ENCODE results near the gene AGTPBP1.

AGTPBP1 gene

DNA sequence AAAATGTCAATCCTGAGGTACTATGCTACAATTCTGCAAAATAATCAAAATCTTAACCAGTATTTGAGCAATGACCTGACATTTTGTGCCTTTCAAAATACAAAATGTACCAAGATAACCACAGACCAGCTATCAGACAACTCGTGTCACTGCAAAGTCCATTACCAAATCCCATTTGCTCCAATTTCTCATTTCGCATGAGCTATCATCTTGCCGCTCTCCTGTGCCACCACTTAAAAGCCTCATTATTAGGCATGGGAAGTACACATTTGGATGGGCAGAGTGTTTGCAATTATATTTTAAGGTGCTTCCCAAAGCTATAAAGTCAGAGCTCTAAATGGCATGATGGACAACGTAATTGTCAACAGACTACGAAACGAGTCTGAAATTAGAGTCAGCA is 205.2 kb downstream of the AGTPBP1 start:
- DNase-seq (ENCODE audit: low spot score) = no peak

DNA sequence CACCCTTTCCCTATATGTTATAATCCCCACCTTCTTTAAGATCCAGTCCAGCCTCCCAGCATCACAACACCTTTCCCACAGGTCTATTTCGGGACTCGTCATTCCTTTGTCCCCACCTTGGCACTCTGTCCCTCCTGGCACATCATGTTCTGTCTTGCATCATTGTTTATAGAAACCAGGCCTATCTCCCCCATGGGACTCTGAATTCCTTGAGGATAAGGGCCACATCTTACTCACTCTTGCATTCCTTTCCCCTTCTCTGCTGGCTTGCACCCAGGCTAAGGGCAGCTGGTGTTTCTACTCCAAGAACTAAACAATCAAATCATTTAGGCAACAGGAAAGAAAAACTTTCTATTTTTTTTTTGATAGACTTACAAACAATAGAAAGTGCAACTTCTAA is 205.7 kb downstream of the AGTPBP1 start:
- no peak for DNase-seq (ENCODE audit: low spot score)

DNA sequence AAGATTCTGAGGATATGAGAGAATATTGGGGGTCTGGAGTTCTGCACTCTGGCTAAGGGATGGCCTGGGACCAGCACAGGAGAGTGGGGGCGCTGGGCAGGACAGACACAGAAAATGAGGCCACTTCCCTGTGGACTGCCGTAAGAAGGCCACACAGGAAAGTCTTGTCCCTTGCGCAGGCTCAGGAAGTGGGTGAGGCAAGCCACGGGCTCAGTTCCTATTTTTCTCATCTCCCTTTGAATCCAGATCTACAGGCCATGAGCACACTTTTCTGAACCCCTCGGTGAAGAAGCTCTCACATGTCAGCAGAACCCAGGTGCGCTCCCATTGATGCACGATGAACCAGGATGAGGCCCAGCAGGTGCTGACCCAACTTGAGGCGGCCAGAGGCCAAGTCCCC is 207.4 kb downstream of the AGTPBP1 start:
- no peak for DNase-seq (ENCODE audit: low spot score)

DNA sequence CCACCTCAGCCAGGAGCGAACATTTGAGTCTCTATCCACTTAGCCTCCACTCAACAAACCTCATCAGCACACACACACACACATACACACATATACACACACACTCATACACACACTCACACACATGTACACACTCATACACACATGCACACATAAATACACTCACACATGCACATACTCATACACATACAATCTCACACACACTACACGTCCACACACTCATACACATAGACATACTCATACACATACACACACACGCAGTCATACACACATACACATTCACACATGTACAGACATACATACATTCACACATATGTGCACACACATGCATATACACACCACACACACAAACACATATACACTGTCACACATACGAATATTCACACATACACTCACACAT is 208.2 kb downstream of the AGTPBP1 start:
- no peak for DNase-seq (ENCODE audit: low spot score)

DNA sequence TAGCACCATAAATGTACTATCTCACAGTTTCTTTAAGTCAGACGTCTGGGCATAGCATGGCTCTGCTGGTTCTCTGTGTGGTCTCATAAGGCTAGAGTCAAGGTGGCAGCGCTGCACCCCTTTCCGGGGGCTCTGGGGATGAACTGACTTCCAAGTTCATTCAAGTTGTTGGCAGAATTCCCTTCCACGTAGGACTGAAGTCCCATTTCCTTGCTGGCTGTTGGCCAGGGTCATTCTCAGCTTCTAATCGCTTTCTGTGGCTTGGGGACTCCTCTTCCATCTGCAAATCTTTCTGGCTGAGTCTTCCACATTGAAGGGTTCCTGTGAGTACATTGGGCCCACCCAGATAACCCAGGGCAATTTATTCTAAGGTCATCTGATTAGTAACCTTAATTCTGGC is 211.0 kb downstream of the AGTPBP1 start:
- no peak for DNase-seq (ENCODE audit: low spot score)

DNA sequence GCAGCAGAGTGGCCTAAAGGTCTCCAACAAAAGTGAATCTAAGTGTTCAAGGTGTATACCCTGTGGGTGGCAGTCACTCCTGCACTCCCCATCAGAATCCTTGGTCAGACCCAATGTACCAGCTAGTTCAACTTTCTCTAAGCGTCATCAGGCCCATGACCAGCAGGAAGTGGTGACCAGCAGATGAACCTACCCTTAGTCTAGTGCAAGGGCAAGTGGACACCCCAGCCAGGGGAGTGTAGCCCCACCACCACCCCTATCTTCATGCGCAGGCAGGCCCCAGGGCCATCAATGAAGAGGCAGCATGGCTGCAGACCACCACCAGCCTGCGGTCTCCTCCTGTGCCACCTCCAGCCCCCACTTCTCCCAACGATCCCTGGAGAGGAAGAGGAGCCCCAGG is 213.1 kb downstream of the AGTPBP1 start:
- DNase-seq (ENCODE audit: low spot score) = no peak

DNA sequence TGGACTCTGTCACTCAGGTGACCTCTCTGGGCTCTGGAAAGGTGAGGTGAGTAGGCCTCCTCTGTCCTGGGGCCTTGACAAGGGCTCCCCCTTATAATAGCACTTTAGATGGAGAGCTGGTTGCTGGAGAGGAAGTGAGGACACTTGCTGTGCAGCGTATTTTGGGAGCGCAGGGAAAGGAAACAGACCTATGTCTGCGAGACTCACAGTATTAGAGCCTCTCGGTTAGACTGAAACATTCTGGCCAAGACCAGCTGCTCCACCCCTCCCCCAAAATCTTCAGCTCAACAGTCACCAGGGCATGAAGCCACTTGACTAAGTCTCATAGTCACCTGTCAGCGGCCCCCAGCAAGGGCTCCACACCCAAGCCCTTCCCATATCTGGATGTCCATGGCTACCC is 213.6 kb downstream of the AGTPBP1 start:
- DNase-seq (ENCODE audit: low spot score) = no peak

DNA sequence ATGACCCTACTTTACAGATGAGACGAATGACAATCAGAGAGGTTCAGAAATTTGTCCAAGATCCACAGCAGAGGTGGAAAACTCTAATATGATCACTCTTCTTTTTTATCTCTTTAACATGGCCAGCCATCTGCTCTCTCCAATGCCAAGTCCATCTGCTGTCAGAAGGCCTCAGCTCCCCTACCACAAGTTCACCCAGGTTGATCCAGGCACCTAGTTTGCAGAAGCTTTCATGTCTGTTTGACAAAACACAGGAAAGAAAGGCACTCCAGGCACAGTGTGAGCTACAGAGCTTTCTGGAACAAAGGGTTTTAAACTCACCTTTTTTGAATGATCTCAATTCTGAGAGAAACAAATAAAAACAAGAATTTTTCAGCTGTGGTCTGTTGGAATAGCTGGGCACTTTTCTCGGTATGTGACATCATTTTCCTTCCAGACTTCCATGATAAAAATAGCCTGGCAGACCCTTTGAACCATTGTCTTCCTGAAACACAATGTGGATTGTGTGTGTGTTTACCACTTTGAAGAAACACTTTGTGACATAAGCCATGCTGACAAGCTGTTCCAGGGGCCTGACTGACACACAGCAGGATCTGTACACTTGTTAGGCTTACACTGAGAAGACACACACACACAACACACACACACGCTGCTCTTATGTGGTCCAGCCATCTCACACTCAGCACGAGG is 214.3 kb downstream of the AGTPBP1 start:
- DNase-seq (ENCODE audit: low spot score) = no peak

DNA sequence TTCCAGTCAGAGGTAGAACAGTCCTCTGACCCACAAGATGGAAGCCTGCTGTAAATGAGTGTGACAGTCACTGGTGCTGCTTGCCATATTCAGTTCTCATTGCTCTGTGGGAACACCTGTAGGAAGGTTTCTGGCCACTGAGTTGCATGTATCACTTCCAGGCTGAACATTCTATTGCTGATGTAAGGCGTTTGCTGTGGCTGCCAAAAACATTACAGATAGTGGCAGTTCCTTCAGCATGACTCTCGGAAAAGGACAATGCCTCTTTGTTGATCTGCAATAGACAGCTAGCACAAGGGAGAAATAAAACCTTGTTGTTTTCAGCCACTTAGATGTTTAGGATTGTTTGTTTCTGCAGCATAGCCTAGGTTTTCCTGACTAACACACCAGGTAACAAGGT is 217.2 kb downstream of the AGTPBP1 start:
- no peak for DNase-seq (ENCODE audit: low spot score)

DNA sequence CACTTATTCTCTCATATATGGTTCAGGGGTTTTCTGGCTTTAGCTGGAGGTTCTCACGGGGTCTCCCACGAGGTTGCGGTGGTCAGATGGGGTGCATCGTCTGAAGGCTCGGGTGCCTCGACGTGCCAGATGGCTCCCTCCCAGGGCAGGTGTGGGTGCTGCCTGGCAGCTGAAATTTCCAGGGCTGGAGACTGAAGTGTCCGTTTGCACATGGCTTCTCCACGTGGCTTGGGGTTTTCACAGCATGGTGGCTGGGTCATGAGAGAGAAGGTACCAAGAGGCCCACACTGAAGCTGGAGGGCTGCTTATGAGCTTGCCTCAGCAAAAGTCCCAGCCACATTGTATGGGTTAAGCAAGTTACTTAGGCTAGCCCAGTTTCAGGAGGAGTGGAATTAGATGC is 218.6 kb downstream of the AGTPBP1 start:
- DNase-seq (ENCODE audit: low spot score) = no peak

DNA sequence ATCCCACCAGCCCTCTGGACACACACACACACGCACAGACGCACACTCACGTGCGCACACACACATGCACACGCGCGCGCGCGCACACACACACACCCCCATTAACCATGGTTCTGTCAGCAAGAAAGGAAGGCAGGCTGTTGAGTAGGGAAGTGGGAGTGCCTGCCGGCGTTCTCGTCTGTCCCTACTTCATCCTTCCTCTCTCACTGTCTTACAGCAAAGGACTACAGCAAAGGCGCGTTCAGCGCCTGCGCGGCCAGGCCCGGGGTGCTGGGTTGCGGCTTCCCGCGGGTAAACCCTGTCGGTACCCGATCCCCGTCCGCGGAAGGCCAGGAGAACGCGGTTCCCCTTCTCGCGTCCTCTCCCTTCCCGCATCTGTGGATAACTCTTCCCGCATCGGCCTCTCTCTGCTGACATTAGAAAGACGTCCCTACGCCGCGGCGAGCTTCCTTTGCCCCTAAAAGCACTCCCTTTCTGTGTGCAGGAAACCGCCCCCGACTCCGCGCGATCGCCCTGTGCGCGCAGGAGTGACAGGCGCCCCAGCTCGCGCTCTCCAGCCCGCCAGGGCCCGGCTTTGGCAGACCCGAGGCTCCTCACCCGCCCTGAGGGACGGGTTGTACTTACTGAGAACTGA is 219.2 kb downstream of the AGTPBP1 start:
- no peak for DNase-seq (ENCODE audit: low spot score)

DNA sequence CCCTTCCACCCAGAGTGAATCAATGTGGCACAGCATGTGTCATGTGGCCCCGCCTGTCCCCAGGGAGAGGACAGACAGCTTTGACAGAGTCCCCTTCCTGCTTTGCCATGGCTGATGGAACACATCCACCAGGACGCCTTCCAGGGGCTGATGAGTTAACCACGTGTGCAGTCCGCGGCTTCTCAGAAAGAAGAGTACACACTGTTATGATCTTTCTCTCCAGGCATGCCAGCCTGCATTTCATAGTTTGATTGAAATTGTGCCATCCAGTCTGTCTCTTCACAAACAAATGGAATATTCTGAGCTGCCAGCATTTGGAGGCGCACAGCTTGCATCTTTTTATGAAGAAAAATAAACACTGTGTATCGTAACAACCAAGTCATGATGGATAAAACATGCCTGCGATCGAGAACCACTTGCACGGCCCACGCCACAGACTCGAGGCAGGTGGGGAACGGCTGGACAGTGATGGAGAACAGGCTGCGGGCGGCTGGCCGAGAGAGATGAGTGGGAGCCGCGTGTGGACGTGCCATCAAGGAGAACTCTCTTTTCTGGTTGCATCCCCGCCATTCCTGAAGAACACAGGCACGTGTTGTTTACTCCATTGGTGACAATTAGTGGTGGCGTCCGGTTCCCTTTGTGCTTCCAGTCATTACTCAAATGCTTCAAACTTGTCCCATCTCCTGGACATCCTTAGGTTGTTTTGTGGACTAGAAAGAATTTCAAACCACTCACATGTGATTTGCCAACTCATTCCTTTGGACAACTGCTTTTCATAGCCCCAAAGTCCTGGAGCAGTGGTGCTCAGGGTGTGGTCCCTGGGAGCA is 220.2 kb downstream of the AGTPBP1 start:
- DNase-seq (ENCODE audit: low spot score) = no peak

DNA sequence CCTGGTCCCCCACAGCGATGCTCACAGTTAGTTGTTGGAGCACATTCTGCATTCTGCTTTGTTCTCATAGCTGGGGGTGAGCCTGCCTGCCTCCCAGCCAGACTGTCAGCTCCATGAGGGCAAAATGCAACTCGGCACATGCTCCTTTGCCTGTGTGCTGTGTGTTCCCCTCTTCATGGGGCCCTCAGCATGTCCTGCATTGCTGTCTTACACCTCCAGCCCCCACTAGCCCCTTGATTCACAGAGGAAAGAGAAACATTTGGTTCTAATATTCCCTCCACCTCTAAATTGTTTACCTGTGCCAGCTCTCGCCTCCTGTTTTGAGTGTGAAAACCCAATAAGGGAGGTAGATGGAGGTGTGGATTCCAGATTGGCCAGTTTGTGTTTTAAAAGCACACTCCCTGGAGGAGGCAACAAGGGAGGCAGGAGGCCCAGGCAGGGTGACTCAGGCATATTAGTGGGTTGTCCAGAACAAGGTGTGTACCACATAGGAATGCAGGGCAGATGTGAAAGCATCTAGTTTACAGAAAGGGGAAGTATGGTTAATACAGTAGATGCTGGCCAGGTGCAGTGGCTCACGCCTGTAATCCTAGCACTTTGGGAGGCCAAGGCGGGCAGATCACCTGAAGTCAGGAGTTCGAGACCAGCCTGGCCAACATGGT is 224.6 kb downstream of the AGTPBP1 start:
- DNase-seq (ENCODE audit: low spot score) = peak; percentile 94

DNA sequence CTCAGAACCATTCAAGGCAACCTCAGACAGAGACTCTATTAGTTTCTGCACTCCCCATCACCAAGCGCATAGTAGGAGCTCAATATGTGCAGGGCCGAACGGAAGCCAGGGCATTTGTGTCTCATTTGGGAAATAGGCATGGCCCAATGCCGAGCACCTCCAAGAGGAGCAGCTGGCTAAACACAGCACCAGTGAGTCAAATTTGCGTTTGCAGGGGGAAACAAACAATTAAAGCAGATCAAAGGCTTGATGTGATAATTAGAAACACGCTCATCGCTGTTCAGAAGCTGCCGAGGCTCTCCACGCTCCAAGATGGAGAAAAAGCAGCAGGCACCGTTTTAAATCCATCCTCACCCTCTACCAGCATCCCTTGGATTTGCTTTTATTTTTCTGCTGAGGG is 225.3 kb downstream of the AGTPBP1 start:
- DNase-seq (ENCODE audit: low spot score) = peak; percentile 62

DNA sequence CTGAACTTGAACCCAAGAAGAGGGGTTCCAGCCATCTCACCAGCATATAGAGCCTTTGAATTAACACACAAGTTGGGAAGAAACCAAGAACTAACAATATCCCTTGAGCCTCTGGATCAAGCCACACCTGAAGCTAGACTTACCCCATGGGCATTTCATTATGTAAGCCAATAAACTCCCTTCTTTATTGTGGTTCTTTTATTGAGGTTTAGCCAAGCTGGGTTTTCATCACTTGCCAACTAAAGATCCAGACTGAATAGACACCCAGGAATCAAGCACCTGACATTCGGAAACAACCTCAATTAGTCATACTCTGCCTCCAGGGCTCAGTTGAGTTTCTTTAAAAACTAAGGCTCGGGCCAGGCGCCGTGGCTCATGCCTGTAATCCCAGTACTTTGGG is 226.7 kb downstream of the AGTPBP1 start:
- DNase-seq (ENCODE audit: low spot score) = peak; percentile 56

DNA sequence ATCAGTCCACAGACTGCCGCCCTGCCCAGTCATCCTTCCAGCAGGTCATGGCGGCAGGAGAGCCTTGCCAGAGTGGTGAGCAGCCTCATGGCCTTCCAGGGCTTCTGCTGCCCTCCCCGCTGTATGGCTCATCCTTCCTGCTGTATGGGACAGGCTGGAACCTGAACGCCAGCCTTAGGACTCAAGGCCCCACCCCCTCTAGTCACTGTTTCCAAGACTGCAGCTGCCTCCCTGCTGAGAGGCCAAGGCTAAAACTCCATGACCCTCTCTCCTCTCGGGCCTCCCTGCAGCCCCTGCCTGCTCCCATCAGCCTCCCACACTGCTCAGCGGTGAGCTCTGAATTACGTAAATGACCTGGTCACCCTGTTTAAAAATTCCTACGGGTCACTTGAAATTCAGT is 227.5 kb downstream of the AGTPBP1 start:
- DNase-seq (ENCODE audit: low spot score) = no peak

DNA sequence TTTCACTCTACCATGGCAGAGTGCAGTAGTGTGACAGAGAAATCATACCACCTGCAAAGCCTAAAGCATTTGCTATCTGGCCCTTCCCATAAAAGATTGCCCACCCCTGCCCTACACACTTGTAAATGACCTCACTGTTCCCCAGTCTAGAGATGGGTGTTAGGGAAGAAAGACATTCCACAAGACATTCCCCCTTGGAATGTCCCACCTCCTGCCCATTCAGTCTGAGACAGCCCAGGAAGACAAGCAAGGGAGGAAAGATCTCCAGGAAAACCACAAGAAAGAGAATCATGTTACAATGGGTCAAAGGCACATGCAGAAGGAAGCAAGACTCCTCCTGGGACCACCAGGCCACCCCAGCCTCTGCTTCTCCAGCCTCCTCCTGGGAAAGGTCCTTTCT is 230.0 kb downstream of the AGTPBP1 start:
- peak; percentile 19 for DNase-seq (ENCODE audit: low spot score)

DNA sequence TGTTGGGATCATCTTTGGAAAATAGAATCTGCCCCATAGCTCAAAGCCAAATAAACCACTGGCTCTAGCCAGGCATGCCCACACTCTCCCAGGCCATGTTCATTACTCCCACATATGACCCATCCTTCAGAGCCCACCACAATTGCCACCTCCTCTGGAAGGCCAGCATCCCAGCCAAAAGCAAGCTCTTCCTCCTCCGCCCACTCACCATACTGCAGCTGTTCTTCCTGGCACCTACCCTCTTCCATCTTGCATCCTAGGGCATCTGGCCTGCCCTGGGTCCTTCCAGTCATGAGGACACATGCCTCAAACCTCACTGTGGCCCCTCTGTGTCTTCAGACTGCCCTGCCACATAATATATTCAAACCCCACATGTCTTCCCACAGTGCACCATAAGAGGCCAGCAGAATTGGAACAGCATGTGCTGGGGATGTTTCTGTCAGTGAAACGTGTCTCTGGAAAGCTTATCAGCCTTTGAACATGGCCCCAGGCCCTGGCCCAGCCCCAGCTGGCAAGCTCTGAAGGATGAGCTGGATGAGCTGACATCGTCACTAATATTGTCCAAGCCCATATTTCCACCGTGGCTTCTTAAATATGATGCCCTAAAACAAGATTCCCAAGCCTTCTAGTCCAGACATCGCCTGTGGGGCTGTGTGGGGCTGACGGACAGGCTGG is 230.8 kb downstream of the AGTPBP1 start:
- DNase-seq (ENCODE audit: low spot score) = no peak

DNA sequence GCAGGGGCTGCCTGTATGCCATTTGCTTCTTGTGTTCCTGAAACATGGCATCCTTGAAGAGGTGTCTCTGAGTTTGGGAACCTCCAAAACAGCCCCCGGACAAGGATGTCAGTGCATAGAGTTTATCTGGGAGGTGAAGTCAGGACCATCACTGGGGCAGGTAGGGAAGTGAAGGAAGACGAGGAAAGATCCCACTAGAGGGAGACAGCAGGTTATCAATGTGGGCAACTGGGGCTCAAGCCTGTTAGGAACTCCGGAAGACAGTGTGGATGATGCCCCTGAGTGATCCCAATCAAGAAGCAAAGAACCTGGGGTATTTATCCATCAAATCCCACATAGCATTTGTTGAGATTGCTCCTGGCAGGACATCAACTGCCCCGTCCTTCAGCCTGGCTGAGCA is 233.1 kb downstream of the AGTPBP1 start:
- DNase-seq (ENCODE audit: low spot score) = peak; percentile 21

DNA sequence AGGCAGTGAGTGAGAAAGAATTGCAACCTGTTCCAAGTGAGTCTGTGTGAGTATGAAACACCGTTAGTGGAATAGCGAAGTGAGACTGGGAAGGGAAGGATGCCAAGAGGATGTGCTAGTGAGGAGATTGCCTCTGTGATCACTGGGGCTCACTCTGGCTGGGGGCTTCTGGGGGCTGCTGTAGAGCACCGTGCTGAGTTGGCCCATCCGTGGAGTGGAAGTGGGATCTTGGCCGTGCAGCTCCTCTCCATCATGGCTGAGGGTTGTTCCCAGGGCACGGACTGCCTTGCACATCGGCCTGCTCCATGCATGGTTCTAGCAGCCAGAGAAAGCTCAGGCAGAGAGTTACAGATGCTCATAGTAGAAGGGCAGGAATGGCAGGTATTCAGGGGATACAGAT is 236.1 kb downstream of the AGTPBP1 start:
- DNase-seq (ENCODE audit: low spot score) = no peak

DNA sequence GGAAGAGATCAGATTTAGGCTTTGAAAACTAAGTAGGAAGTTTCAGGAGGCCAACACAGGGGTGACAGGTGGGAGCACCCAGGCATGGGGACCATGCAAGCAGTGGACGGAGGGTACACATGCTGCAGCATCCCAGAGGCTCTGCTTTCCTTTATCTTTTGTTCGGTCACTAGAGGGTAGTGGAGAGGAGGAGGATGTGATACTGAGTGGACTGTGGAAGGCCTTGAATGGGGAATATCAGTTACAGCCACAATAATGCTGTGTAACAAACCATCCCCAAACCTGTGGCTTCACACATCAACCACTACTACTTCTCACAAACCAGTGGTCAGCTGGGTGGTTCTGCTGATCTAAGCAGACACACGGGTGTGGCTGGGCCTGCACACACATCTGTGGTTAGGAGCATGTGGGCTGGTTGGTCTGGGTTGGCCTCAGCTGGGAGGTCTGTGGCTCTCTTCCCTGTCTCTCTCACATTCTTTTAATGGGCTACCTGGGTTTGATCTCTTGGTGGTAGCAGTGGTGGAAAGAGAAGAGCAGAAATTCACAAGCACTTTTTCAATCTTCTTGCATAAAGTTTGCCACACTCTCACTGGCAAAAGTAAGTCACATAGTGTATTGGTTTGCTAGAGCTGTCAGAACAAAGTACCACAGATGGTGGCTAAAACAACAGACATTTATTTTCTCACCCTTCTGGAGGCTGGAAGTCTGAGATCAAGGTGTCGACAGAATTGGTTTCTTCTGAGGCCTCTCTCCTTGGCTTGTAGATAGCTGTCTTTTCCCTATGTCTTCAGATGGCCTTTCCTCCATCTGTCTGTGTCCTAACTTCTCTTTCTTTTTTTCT is 238.7 kb downstream of the AGTPBP1 start:
- DNase-seq (ENCODE audit: low spot score) = peak; percentile 36
